SH-SY5Y (cell line): ENCODE results near the gene TUBGCP2.

Source experiments
- GATA2 ChIP-seq: IDR thresholded peaks from 2 replicates; pipeline ENCODE4 v1.6.1; 2011; ENCODE audit warnings: mild to moderate bottlenecking, low read depth, low read length
- GATA3 ChIP-seq: IDR thresholded peaks from 2 replicates; pipeline ENCODE4 v1.6.1; 2011; ENCODE audit warnings: low read depth, mild to moderate bottlenecking, low read length, moderate library complexity

TUBGCP2 gene

GRCh38 chr10:133318494-133319127 is 9.9 kb upstream of the TUBGCP2 start:
- TF ChIP-seq GATA2 (no peak), GATA3 (no peak)

DNA sequence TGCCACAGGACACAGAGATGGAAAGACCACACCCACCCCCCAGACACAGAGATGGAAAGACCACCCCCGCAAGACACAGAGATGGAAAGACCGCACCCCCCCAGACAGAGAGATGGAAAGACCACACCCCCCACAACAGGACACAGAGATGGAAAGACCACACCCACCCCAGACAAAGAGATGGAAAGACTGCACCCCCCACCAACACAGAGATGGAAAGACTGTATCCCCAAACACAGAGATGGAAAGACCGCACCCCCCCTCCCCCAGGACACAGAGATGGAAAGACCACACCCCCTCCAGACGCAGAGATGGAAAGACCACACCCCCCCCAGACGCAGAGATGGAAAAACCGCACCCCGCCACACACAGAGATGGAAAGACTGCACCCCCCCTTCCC is 8.1 kb upstream of the TUBGCP2 start:
- TF ChIP-seq GATA3 (no peak), GATA2 (no peak)

GRCh38 chr10:133316266-133316665 is 7.6 kb upstream of the TUBGCP2 start:
- TF ChIP-seq GATA3 = no peak
- no peak for TF ChIP-seq GATA2

DNA sequence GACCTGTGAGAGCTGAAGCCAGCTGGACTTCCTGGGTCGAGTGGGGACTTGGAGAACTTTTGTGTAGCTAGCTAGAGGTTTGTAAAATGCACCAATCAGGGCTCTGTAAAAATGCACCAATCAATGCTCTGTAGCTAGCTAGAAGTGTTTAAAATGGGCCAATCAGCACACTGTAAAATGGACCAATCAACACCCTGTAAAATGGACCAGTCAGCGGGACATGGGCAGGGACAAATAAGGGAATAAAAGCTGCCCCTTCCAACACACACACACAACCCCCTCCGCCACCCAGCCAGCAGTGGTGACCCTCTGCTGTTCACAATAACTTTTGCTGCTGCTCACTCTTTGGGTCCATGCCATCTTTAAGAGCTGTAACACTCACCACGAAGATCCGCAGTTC is 7.2 kb upstream of the TUBGCP2 start:
- no peak for TF ChIP-seq GATA2
- no peak for TF ChIP-seq GATA3

DNA sequence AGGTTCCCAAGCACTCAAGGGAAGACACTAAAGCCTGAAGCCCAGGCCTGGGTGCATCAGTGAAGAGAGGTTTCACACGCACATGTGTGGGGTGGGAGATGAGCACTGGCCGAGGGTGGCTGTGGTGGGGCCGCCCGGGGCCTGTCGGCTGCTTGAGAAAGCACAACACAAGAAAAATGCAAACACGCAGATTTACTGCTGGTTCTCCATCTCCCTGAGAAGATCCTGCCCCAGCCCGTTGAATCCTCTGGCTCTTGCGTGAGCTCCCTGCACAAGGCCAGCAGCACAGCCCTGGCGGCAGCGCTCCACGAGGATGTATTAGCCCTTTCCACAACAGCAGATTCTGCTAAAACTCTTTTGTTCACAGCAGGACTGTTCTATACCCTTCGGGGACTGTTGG is 6.2 kb upstream of the TUBGCP2 start:
- no peak for TF ChIP-seq GATA3
- TF ChIP-seq GATA2 = no peak

DNA sequence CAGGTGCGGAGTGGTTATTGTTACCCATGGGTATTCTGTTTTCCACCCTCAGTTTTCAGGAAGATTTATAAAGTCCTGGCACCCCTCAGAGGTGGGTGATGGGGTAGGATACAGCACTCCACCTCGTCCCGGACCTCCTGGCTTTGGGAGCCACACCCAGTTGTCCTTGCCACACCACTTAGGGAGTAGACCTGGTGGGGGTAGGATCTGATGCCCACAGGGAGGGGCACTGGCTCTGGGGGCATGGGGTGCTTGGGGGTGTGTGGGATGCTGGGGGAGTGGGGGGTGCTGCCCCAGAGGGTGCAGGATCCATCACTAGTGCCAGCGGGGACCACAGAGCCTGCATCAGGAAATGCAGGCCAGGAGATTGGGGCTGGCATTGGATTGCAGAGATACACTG is 4.5 kb upstream of the TUBGCP2 start:
- TF ChIP-seq GATA3 = no peak
- TF ChIP-seq GATA2 = no peak

DNA sequence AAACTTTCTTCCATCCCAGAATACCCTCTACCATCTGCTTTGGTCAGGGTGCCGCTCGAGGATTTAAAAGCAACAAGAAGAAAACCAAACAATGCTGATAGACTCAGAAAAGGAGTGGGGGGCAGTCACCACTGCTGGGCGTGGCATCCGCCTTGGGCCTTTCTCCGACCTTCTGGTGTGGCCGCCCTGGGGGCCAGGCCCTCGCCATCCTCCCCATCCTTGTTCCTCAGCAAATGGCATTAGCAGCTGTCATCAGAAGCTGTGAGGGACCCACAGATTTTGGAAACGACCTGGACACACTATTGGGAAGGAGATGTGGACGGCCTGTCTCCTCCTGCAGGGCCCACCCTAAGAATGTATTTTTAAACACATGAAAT is 4.1 kb upstream of the TUBGCP2 start:
- TF ChIP-seq GATA2 = no peak
- TF ChIP-seq GATA3 = no peak

GRCh38 chr10:133312016-133312768 is 3.5 kb upstream of the TUBGCP2 start:
- TF ChIP-seq GATA2 = no peak
- no peak for TF ChIP-seq GATA3

DNA sequence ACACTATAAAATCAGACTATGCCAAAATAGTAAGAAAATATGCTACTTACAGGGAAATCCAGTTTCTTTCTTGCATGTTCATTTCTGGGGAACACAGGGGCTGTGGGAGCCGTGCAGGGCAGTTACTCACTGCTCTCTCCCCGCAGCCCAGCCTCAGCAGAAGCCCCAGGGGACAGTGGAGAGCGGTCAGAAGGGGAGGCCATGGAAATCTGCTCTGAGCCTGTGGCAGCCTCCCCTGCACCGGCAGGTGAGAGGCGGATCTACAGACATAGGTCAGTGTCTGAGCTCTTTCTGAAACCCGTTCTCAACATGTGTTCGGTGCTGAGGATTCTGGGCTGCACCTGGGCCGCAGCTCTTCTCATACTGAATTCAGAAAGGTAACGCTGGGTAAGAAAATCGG is 2.9 kb upstream of the TUBGCP2 start:
- TF ChIP-seq GATA2 (no peak), GATA3 (no peak)

GRCh38 chr10:133310789-133311188 is 2.1 kb upstream of the TUBGCP2 start:
- TF ChIP-seq GATA3 = no peak
- TF ChIP-seq GATA2 = no peak

DNA sequence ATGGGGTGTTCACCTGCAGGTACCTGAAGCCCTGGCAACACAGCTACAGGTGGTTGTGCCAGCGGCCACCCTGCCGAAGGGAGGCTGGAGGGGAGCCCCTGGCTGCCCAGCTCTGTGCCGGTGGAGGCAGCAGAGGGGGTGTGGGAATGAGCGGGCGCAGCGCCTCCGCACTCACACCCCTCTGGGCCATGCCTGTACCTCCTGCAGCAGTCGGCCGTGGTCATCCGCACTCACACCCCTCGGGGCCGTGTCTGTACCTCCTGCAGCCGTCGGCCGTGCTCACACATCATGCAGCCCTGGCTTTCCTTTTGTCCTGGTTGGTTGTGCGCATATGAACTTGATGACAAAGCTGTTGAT is 1.7 kb upstream of the TUBGCP2 start:
- no peak for TF ChIP-seq GATA2
- TF ChIP-seq GATA3 = no peak

- TF ChIP-seq GATA3 (no peak), GATA2 (no peak)
Observed at GRCh38 chr10:133309720-133310398, 1.2 kb upstream of the TUBGCP2 start.

GRCh38 chr10:133309100-133309719 is 538 bp upstream of the TUBGCP2 start:
- TF ChIP-seq GATA3 (no peak), GATA2 (no peak)

DNA sequence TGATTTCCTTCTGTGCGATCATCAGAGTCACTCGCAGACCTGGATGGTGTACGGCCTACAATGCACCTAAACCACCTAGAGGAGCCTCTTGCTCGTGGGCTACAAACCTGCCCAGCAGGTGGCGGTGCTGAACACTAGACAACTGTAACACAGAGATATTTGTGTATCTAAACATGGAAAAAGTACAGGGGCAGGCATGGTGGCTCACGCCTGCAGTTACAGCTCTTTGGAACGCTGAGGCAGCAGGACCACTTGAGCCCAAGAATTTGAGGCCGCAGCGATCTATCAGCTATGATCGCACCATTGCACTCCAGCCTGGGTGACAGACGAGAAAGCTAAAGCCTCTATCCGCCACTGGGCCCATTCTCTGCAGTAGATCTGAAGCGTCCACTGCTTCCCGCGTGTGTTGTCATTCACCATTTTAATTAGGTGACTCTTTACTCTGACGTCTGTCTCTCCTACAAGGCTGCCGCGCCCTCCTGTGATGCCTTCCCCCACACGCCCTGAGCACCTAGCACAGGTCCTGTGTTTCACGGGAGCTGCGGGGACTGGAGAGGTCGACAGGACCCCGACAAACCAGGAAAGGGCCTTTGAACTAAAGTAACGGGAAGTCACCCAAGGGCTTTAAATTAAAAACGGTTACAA is 774 bp downstream of the TUBGCP2 start:
- no peak for TF ChIP-seq GATA2
- TF ChIP-seq GATA3 = no peak

- TF ChIP-seq GATA3 (no peak), GATA2 (no peak)
Observed at GRCh38 chr10:133306941-133307379, 1.7 kb downstream of the TUBGCP2 start.
